Neutrophil (primary cell): ENCODE results near the gene LSM3.

ENCODE experiments used
- H3K27ac ChIP-seq: fragments of 200-600 bp; sonication (generic); 2 replicates; pipeline ENCODE4 v1.5.1; 2016; ENCODE audit warnings: mild to moderate bottlenecking, moderate library complexity
- H3K27me3 ChIP-seq: fragments of 200-600 bp; sonication (generic); 2 replicates; pipeline ENCODE4 v1.6.0; 2016; ENCODE audit warnings: mild to moderate bottlenecking
- H3K36me3 ChIP-seq: fragments of 200-600 bp; sonication (generic); 2 replicates; pipeline ENCODE4 v1.5.1; 2017
- H3K4me1 ChIP-seq, 2 experiments: fragments of 200-600 bp in 1 of 2; sonication (generic) in 1 of 2; 1 replicate in 1 of 2; 2 replicates in 1 of 2; pipeline versions ENCODE4 v1.5.1 to v1.6.1; 2013 to 2016; ENCODE audit warnings: low read depth in 1 of 2, low read length in 1 of 2, mild to moderate bottlenecking in 1 of 2, moderate library complexity in 1 of 2; ENCODE audit not compliant: control insufficient read depth in 1 of 2, insufficient read depth in 1 of 2
- H3K4me3 ChIP-seq, 2 experiments: fragments of 200-600 bp in 1 of 2; sonication (generic) in 1 of 2; 1 replicate in 1 of 2; 2 replicates in 1 of 2; pipeline ENCODE4 v1.5.1; 2013 to 2016; ENCODE audit warnings: low read depth in 1 of 2, low read length in 1 of 2, mild to moderate bottlenecking in 1 of 2, moderate library complexity in 1 of 2
- H3K9me3 ChIP-seq: fragments of 200-600 bp; sonication (generic); 2 replicates; pipeline ENCODE4 v1.5.1; 2016
- TF ChIP-seq, protein P1 (sequence below): fragments of 200-600 bp; sonication (generic); IDR thresholded peaks from 2 replicates; pipeline ENCODE4 v1.5.1; 2016; ENCODE audit warnings: antibody characterized with exemption

Gene LSM3

DNA sequence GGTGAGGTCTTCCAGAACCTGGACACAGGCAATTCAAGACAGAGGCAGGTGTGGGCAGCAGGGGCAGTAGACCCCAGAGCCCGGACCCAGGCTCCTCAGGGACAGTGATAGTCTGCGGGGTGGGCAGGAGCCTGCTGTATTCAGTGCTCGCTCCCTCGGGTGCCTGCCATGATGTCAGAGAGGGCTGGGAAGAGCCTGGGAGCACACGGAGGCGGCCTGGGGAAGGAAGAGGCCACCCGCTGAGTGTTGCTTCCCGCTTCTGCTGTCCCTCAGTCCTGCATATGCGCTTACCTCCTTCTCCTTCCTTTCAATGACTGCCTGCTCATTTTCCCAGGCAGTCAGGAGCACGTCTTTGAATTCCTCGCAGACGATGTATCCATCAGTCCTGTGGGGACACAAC lies 31.0 kb upstream of the LSM3 start:
- TF ChIP-seq, protein P1, sequence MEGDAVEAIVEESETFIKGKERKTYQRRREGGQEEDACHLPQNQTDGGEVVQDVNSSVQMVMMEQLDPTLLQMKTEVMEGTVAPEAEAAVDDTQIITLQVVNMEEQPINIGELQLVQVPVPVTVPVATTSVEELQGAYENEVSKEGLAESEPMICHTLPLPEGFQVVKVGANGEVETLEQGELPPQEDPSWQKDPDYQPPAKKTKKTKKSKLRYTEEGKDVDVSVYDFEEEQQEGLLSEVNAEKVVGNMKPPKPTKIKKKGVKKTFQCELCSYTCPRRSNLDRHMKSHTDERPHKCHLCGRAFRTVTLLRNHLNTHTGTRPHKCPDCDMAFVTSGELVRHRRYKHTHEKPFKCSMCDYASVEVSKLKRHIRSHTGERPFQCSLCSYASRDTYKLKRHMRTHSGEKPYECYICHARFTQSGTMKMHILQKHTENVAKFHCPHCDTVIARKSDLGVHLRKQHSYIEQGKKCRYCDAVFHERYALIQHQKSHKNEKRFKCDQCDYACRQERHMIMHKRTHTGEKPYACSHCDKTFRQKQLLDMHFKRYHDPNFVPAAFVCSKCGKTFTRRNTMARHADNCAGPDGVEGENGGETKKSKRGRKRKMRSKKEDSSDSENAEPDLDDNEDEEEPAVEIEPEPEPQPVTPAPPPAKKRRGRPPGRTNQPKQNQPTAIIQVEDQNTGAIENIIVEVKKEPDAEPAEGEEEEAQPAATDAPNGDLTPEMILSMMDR: no peak
- Histone ChIP-seq H3K9me3 (no peaks in the 10 kb centered on the region), H3K27me3 (no peaks in the 10 kb centered on the region), H3K36me3 (peaks cover 57% of the 10 kb centered on the region), H3K27ac (peak overlapping the region; percentile 99), H3K4me1 (peaks cover 42 to 47% of the 10 kb centered on the region in 2 experiments), H3K4me3 (no peak overlapping the region)

DNA sequence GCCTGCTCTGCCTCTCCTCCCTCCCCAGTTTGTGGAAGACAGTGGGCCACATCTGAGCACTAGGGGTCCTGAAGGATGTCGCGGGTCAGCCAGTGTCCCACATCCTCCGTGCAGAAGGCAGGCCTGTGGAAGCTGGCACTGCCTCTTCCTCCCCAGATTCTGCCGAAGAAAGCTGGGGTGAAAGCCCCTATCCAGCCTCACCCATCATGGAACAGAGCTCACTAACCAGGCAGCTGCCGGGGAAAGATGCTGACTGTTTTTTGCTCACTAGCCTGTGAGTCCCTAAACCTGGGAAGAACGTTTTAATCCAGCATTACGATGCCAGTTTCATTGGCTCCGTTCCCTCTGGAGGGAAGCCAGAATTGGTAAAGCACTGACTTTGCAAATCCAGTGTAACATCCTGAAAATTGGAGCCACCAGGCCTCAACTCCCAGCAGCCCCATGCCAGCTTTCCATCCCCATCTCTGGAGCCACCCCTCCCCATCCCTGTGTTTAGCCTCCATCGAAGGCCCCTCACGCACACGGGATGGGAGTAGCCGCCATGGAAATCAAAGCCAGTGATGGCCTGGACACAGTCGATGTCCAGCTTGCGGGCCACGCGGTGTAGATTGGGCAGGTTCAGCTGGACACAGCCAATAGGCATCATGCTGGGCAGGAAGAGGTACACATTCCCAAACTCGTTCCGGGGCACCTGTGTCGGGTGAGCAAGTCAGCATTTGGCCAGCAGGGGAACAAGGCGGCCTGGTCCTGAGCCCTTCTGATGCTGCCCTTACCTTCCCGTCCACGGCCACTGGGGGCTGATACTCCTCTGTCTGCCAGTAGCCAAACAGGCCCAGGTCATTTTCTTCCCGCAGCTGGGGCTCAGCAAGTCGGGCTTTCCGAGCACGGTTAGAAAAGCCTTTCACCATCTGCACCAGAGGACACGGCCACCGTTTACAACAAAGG lies 30.3 kb upstream of the LSM3 start:
- Histone ChIP-seq H3K4me3 (no peak overlapping the region), H3K9me3 (no peaks in the 10 kb centered on the region), H3K4me1 (peaks cover 35 to 40% of the 10 kb centered on the region in 2 experiments), H3K27me3 (no peaks in the 10 kb centered on the region), H3K27ac (peak overlapping the region; percentile 99), H3K36me3 (peaks cover 62% of the 10 kb centered on the region)
- TF ChIP-seq, protein P1: no peak

DNA sequence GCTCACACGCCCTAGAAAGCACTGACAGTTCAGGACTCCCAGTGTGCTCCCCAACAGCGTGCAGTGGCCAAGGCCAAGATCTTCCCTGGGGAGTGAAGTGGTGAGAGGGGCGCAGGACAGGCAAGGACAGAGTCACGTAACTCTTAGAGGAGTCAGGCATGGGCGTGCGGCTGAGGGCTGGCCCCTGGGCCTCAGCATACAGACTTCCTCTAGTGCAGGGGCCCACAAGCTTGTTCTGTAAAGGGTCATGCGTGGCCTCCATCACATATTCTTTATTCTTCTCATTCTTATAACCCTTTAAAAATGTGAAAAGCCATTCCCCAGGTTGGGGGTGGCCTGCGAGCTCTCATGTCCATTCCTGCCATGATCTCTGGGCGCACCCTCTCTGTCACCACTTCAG lies 28.5 kb upstream of the LSM3 start:
- no peaks in the 10 kb centered on the region for H3K9me3 ChIP-seq
- TF ChIP-seq, protein P1: no peak
- H3K36me3 ChIP-seq: peaks cover 73% of the 10 kb centered on the region
- peaks cover 22 to 24% of the 10 kb centered on the region in 2 experiments for H3K4me1 ChIP-seq
- no peak overlapping the region for H3K4me3 ChIP-seq
- peak overlapping the region; percentile 11 for H3K27ac ChIP-seq
- H3K27me3 ChIP-seq: no peaks in the 10 kb centered on the region

DNA sequence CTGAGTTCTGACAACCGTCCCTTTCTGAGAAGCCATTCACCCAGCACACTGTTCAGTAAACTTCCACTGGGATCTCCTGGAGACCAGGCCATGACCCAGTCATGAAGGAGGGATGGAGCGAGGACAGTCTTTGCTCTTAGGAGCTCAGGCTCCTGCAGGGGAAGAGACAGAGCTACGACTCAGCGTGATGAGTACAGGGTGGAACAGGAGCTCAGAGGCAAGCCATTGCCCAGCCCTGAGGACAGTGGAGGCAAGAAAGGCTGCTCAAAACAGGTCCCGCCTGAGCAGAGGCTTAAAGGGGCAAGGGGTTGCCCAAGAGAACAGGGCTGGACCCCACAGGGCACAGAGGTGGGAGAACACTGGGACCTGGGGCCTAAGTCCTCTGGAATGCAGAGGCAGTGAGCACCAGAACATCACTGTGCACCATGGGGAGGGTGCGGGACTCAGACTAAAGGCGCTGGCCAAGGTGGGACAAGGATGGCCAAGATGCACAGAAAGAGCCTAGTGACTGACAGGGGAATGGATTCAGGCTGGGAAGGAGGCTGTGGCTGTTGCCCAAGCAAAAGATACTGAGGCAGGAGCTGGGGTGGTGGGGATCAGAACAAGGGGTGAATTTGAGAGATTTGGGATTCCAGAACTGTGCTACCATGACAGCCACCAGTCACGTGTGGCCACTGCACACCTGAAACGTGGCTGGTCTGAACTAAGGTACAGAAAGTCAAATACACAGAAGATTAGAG lies 28.0 kb upstream of the LSM3 start:
- H3K36me3 ChIP-seq: peaks cover 73% of the 10 kb centered on the region
- H3K9me3 ChIP-seq: no peaks in the 10 kb centered on the region
- H3K27ac ChIP-seq: peak overlapping the region; percentile 30
- H3K4me3 ChIP-seq: no peak overlapping the region
- peaks cover 16 to 18% of the 10 kb centered on the region in 2 experiments for H3K4me1 ChIP-seq
- no peaks in the 10 kb centered on the region for H3K27me3 ChIP-seq
- TF ChIP-seq, protein P1: no peak

DNA sequence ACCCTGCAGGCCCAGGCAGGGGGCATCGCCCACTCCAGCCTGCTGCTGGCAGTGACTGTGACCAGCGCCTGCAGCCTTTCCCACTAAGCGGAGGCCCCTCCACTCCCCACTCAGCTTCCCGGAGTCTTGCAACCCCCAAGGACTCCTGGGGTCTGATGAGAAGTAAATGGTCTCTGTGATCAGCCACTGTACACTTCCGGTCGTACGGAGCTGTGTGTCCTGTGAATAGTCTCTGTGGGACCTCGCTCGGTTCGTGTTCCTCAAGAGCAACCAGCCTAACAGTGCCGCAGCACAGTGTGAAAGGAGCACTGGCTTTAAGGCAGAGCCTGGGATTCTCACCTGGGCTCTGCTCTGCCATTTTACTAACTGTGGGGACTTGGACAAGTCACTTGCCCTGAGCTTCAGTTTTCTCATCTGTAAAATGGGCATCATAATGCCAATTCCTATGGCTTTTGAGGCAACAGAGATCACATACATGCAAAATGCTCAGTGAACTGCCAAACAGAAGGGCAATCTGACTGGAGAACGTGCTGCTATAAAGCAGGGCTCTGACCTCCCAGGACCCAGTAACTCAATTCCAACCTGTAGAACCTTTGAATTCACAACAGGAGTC lies 27.0 kb upstream of the LSM3 start:
- TF ChIP-seq, protein P1: no peak
- Histone ChIP-seq H3K36me3 (peaks cover 70% of the 10 kb centered on the region), H3K27me3 (no peaks in the 10 kb centered on the region), H3K4me1 (peaks cover 7 to 9% of the 10 kb centered on the region in 2 experiments), H3K9me3 (no peaks in the 10 kb centered on the region), H3K27ac (peak overlapping the region; percentile 30), H3K4me3 (no peak overlapping the region)
